Measurements from ENCODE around the gene KCNK4.
A peak's percentile ranks its signal among the peaks of the same experiment; 100 is the strongest.
"Not testable (repeated sequence)": the region's sequence is repeated elsewhere in the genome, so short reads cannot be mapped to it uniquely, and the experiment has no call there.

KCNK4 gene

DNA sequence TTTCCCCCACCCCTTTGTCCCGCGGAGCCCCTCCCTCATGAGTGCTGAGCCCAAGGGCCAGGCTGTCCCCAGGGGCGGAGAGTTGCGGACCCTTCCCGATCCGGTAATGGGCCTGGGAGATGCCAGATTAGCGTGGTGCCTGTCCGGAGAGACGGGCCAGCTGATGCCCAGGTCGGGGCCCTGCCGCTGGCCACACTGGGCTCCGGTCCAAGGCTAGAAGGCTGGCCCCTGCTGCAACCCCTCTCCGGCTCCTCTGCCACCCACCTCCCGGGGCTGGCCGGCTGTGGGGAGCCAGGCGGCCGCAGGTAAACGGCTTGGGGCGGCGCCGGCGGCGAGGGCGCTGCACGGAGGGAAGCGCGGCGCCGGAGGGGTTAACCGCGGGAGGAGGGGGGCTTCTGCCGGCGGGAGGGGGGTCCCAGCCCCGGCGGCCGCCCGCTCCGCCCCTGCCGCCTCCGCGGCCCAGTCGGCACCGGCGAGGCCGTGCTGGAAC is at the start of gene KCNK4:
Gene KCNK4 (plus strand): TSS at position 41 of the 490 bp plus-strand sequence. CDS start 1,717 bp downstream, outside the sequence.
- no peak for DNase-seq
- intact Hi-C loops (cut with DNase I), result no loop called here

- DNase-seq, result peak in 8 of 42 donors; percentile 98 to 100 (median 100)
- intact Hi-C loops (cut with DNase I), result no loop called here
Measured at GRCh38 chr11:64241491-64242374, 49.4 kb upstream of the KCNK4 start.

DNA sequence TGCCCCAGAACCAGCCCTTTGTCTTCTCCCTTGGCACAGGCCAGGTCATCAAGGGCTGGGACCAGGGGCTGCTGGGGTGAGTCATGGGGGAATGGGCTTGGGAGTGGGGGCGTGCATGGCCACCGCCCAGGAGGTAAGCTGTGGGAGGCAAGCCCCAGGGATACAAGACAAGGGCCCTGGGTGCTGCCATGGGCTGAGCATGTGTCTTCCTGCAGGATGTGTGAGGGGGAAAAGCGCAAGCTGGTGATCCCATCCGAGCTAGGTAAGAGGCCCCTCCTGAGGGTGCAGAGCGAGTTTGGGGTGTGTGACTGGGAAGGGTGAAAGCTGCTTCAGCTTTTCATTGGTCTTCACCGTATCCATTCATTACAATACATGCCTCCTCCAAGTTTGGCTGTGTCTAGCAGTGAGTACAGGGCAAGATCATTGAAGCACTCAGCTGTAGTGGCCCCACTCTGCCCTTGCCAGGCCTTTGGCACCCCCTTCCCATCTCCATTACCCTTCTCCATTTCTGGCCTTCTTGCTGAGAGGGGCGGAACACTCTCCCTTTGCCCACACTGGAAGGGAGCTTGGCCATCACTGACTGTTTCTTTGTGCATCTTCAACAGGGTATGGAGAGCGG is 47.8 kb upstream of the KCNK4 start:
- no peak for DNase-seq
- intact Hi-C loops (cut with DNase I), result no loop called here

- intact Hi-C loops (cut with DNase I), result no loop called here
- DNase-seq, result no peak
Measured at GRCh38 chr11:64244107-64244506, 47.0 kb upstream of the KCNK4 start.

GRCh38 chr11:64244966-64245365 is 46.1 kb upstream of the KCNK4 start:
- no peak for DNase-seq
- intact Hi-C loops (cut with DNase I), result no loop called here

GRCh38 chr11:64245401-64245796 is 45.7 kb upstream of the KCNK4 start:
- intact Hi-C loops (cut with DNase I), result no loop called here
- DNase-seq, result peak in 25 of 42 donors; percentile 38 to 84 (median 62)

GRCh38 chr11:64245797-64246620 is 45.1 kb upstream of the KCNK4 start:
- DNase-seq, result peak in 18 of 42 donors; percentile 28 to 79 (median 58)
- intact Hi-C loops (cut with DNase I), result no loop called here

DNA sequence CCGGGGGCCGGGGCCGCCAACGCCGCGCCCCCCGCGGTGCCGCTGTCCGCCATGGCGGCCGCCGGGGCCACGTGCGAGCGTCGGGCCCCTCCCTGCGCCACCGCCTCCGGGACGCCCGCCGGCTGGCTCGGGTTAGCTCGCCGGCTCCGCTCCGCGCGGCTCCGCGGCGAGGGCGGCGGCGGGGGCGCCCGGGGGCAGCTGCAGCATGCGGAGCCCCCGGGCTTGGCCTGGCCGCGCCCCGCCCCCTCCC is 44.6 kb upstream of the KCNK4 start:
- DNase-seq; intact Hi-C loops (cut with DNase I): not testable (repeated sequence)

DNA sequence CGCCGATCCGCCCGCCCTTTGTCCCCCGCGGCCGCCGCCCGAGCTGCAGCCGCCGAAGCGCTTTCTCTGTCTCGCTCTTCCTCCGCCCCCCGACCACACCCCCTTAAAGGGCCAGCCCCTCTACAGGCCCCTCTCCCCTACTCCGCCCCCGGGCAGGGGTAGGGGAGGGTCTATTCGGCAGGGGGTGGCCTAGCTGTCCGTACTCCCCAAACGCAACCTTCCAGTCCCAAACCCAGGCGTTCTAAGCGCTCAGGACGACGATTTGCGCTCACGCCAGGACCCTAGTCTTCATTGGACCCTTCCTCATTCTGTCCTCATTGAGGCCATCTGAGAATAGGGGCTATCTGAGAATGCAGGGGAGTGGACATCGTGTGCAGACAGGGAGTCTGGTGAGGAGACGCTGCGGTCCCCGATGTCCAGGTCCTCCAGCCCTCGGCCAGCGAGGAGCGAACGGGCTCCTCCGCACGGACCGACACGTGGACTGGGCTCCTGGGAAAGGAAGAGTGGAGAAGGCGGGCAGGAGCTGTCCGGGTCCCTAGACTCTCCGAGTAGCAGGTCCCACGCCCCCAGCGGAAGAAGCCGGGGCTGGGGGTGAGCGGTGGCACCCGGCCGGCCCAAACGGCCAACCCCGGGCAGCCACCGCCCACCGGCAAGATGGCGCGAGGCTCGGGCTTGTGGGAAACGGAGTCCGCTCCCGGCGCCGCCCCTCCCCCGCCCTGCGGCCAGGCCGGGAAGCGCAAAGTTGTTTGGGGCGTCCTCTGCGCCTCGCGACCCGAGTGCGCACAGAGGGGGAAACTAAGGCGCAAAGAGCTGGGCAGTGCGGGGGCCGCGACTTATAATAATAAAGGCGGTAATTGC is 44.0 kb upstream of the KCNK4 start, which contains the start of gene PPP1R14B:
Gene PPP1R14B (minus strand): TSS at position 73 of the 858 bp plus-strand sequence. CDS start 270 bp downstream, outside the sequence.
- DNase-seq, result peak; percentile 52 to 94 (median 88)
- intact Hi-C loops (cut with DNase I), result no loop called here

DNA sequence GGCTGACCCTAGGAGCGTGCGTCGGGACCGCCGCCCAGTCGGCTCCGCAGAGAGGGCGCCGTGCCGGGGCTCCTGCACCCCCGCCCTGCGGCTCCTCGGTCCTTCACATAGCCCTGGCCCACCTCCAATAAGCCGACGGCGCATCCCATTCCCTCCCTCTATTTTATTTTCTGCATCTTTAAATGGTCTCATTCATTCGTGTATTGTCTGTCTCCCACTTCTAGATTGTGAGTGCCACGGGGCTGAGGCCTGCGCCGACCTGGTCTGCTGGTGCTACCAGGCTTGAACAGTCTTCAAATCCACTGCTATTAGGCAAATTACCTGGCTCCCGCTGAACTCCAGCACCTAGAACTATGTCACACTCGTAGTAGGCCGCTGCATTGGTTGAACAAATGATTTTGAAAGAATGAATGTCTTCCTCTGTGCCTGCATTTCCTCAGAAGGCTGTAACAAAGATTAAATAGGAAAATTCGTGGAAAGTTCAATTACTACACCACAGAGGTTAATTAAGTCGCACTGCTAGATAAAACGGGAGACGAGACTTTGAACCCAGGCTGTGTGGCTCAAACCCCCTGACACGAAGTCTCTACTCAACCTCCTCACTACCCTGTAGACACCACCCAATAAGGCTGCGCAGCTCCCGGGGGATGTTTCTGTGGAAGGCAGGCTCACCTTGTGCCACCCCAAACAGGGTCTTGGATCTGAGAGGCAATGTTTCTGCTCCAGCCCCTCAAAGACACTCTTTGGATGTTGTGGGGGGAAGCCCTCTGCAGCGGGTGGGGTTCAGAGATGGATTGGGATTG is 43.2 kb upstream of the KCNK4 start:
- intact Hi-C loops (cut with DNase I), result no loop called here
- DNase-seq, result no peak

GRCh38 chr11:64248578-64248977 is 42.5 kb upstream of the KCNK4 start:
- DNase-seq, result no peak
- intact Hi-C loops (cut with DNase I), result no loop called here

DNA sequence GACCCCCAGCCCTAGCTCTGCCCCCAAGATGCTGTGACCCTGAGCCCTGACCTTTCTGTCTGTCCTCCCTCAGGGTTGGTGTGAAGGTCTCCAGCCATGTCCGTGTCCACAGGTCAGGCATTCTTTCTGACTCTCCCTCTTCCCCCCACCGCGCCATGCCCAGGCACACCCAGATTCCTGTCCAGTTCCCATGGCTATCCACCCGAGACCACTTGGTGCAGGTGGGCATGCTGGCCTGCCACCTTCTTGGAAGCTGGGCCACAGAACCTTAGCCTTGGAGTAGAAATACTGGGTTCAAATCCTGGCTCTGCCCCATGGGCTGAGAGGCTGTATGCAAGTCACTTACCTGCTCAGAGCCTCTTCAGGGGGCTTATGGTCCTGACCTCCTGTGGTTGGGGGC is 42.1 kb upstream of the KCNK4 start:
- intact Hi-C loops (cut with DNase I), result no loop called here
- no peak for DNase-seq

DNA sequence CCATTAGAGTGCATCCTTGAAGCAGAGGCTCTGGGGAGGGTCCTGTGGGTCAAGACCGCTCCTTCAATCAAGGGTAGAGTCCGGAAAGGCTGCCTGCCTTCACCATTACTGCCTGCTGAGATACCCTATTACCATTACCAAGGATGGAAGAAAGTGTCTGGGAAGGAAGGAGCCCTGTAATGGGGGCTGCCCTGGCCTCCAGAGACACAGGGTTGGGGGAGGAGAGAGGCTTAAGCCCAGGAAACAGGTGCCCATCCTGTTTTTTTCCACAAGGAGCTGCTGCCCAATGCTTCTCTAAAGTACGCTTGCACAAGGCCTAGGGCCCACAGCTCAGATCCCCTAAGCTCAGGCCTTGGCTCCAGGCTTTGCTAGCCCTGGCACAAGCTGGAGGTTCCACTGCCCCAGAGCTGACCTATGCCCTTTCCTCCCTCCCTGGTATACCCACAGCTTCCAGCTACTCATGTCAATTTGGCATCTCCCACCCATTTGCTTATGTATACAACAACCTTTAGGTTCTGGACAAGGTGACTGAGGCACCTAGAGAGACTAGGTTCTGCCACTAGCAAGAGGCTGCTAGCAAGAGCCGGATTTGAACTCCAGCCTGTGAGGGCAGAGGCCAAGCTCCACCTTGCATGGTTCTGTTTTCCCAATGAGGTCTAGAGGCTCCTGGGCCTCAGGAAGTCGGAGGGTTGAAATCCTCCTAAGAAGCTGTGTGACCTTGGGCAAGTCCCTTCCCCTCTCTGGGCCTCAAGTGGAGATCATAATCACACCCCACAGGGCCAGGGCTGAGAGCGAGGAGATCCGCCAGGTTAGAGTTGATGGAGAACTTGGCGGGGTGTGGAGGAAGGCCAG is 41.3 kb upstream of the KCNK4 start:
- intact Hi-C loops (cut with DNase I), result no loop called here
- DNase-seq, result no peak

DNA sequence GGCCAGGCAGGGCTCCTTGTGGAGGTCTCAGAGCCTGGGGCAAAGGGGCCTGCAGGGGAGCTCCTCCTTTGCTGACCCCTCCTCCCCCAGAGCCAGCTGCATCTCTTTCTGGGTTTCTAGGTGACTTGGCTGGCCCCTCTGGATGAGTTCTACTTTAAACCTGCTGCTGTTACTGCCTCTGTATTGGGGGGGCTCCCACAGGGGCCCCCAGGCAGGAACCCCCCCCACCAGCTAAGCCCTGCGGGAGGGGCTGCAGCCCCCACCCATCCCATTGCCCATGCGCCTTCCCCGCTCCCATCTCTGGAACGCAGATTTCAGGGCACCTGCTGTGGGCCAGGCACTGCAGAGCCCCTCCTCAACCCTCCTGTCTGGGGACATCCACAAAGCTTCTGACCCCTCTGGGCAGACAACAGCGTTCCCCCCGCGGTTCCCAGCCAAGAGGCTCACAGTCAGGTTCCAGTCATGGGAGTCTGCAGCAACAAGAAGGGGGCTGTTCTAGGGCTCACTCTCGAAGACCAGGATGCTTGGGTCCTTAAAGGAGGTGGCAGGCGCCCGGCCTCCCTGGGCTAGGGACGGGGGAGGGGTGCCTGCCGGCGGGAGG is 40.6 kb upstream of the KCNK4 start:
- DNase-seq, result no peak
- intact Hi-C loops (cut with DNase I), result no loop called here

- DNase-seq, result peak in 28 of 42 donors; percentile 49 to 83 (median 66)
- intact Hi-C loops (cut with DNase I), result no loop called here
Measured at GRCh38 chr11:64251016-64251752, 39.9 kb upstream of the KCNK4 start, which contains the start of gene PLCB3. Gene PLCB3 (plus strand): TSS chr11:64251530. CDS start chr11:64251650, 120 bp downstream.

- DNase-seq, result no peak
- intact Hi-C loops (cut with DNase I), result no loop called here
Measured at GRCh38 chr11:64251753-64252002, 39.4 kb upstream of the KCNK4 start.

All from head of caudate nucleus (tissue), 42 donors.